Central memory CD8-positive, alpha-beta T cell (primary cell): ENCODE results near the gene TMEM38B.
"Not testable (repeated sequence)": the region's sequence is repeated elsewhere in the genome, so short reads cannot be mapped to it uniquely, and the experiment has no call there.

Experiments used
- ATAC-seq: fragments of 150-1000 bp; cut with Tn5 transposase; replicated peaks from 2 replicates; pipeline ENCODE4 v1.10.0; 2022; ENCODE audit warnings: mild to moderate bottlenecking, moderate FRiP score, moderate number of reproducible peaks; ENCODE audit not compliant: poor library complexity, severe bottlenecking; ENCODE audit errors: extremely low read depth
- DNase-seq, 2 donors: peaks; one replicate each; pipeline ENCODE4 v3.0.0; 2021; ENCODE audit warnings: low spot score in 2 of 2
- H3K27ac Mint-ChIP-seq: one replicate; pipeline ENCODE4 v1.8.0; 2022; ENCODE audit warnings: low read depth, mild to moderate bottlenecking, moderate library complexity, mixed read lengths
- H3K27me3 Mint-ChIP-seq: one replicate; pipeline ENCODE4 v1.8.0; 2022; ENCODE audit warnings: mixed read lengths
- H3K36me3 Mint-ChIP-seq: one replicate; pipeline ENCODE4 v1.8.0; 2022; ENCODE audit warnings: mild to moderate bottlenecking, moderate library complexity, mixed read lengths; ENCODE audit not compliant: insufficient read depth
- H3K4me1 Mint-ChIP-seq: one replicate; pipeline ENCODE4 v1.8.0; 2022; ENCODE audit warnings: mixed read lengths
- H3K4me3 Mint-ChIP-seq: one replicate; pipeline ENCODE4 v1.8.0; 2022; ENCODE audit warnings: mild to moderate bottlenecking, moderate library complexity, mixed read lengths
- H3K9me3 Mint-ChIP-seq: one replicate; pipeline ENCODE4 v1.8.0; 2022; ENCODE audit warnings: mixed read lengths

The TMEM38B gene

DNA sequence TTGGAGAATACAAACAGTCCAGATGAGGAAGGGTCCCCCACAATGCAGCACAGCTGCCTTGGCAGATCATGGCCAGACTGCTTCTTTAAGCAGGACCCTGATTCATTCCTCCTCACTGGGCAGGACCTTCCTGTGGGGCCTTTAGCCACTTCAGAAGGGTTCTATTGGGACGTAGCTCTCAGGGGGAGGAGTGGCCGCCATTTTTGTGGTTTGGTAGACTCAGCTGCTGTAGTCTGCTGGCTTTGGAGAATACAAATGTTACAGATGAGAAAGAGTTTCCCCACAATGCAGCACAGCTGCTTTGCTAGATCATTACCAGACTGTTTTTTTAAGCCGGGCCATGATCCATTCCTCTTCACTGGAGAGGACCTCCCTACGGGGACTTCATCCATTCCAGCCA lies 57.4 kb downstream of the TMEM38B start:
- peaks cover 1% of the 10 kb centered on the region for H3K36me3 Mint-ChIP-seq
- no peaks in the 10 kb centered on the region for H3K27me3 Mint-ChIP-seq
- no peaks in the 10 kb centered on the region for H3K4me1 Mint-ChIP-seq
- H3K4me3 Mint-ChIP-seq = no peak overlapping the region
- H3K9me3 Mint-ChIP-seq = peaks cover 31% of the 10 kb centered on the region
- DNase-seq = no peak
- no peak for ATAC-seq
- H3K27ac Mint-ChIP-seq = no peak overlapping the region

DNA sequence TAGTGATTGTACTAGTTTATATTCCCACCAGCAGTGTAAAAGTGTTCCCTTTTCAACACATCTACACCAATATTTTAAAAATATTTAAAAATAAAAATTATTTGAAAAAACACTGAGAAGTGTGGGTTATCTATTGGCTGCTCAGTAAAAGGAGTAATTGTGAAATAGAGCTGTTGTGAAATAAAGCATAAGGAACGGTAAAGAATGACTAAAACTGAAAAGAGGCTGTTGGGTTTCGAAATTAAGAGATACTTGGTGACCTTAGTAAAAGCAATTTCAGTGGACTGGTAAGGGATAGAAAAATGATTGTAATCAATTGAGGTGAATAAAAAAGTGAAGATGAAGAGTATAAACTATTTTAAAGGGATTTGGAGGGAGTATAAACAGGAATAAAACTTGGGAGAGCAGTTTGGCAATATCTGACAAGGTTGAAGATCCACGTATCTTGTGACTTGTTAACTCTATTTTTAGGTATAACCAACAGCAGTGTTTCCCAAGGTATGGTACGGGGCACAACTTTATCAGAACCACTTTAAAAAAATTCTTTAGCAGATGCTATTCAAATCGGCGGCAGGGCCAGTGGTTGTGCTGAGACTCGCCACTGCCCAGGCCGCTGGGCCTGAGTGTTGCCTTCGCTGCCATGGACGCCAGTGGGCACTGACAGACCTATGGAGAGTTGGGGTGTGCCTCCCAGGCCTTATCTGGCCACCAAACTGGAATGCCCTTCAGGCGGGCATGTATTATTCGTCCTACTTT lies 63.3 kb downstream of the TMEM38B start:
- Mint-ChIP-seq H3K4me3 (no peak overlapping the region), H3K36me3 (peaks cover 1% of the 10 kb centered on the region), H3K9me3 (peaks cover 36% of the 10 kb centered on the region), H3K27ac (no peak overlapping the region), H3K4me1 (no peaks in the 10 kb centered on the region), H3K27me3 (no peaks in the 10 kb centered on the region)
- ATAC-seq = no peak
- DNase-seq = no peak

DNA sequence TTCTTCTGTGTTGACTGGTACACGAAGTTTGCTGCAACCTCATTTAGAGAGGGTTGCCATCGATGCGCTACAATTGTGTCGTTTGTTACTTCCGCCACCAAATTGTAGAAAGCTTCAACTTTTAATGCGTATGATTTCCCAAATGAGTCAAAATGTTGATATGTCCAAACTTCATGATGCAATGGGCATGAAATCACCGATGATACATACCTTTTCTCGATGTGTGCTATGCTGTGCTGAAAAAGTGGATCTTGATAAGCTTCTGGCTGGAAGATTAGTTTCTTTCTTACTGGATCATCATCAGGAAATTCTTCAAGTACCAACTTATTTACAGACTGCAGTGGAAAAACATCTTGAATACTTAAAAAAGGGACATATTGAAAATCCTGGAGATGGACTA lies 65.7 kb downstream of the TMEM38B start:
- Mint-ChIP-seq H3K27ac (no peak overlapping the region), H3K9me3 (peaks cover 14% of the 10 kb centered on the region), H3K36me3 (no peaks in the 10 kb centered on the region), H3K4me1 (no peaks in the 10 kb centered on the region), H3K27me3 (no peaks in the 10 kb centered on the region), H3K4me3 (no peak overlapping the region)
- DNase-seq (no peak), ATAC-seq (no peak)

- H3K36me3 Mint-ChIP-seq, H3K27me3 Mint-ChIP-seq, H3K27ac Mint-ChIP-seq, DNase-seq, H3K4me1 Mint-ChIP-seq, ATAC-seq, H3K4me3 Mint-ChIP-seq: not testable (repeated sequence)
- peaks cover 17% of the 10 kb centered on the region for H3K9me3 Mint-ChIP-seq
Measured at GRCh38 chr9:105782561-105783494, 88.5 kb downstream of the TMEM38B start.

DNA sequence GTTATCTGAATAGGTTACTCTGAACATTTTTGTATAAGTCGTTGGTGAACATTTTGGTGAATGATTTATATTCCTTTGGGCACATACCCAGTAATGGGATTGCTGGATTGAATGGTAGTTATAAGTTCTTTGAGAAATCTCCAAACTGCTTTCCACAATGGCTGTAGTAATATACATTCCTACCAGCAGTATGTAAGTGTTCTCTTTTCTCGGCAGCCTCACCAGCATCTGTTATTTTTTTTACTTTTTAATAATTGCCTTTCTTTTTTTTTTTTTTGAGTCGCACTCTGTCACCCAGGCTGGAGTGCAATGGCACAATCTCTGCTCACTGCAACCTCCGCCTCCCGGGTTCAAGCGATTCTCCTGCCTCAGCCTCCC lies 89.1 kb downstream of the TMEM38B start:
- not testable (repeated sequence) for DNase-seq, H3K4me3 Mint-ChIP-seq, ATAC-seq, H3K27ac Mint-ChIP-seq, H3K4me1 Mint-ChIP-seq, H3K36me3 Mint-ChIP-seq, H3K27me3 Mint-ChIP-seq
- peaks cover 21% of the 10 kb centered on the region for H3K9me3 Mint-ChIP-seq

DNA sequence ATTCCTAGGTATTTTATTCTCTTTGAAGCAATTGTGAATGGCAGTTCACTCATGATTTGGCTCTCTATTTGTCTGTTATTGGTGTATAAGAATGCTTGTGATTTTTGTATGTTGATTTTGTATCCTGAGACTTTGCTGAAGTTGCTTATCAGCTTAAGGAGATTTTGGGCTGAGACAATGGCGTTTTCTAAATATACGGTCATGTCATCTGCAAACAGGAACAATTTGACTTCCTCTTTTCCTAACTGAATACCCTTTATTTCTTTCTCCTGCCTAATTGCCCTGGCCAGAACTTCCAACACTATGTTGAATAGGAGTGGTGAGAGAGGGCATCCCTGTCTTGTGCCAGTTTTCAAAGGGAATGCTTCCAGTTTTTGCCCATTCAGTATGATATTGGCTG lies 92.5 kb downstream of the TMEM38B start:
- not testable (repeated sequence) for H3K4me3 Mint-ChIP-seq, ATAC-seq
- H3K9me3 Mint-ChIP-seq = peaks cover 28% of the 10 kb centered on the region

GRCh38 chr9:105816202-105816744 lies 121.9 kb downstream of the TMEM38B start:
- Mint-ChIP-seq H3K9me3 (peaks cover 36% of the 10 kb centered on the region), H3K27me3 (no peaks in the 10 kb centered on the region)

More for the DNA sequence above, 92.5 kb downstream of the TMEM38B start:
- H3K27ac Mint-ChIP-seq, H3K27me3 Mint-ChIP-seq, H3K36me3 Mint-ChIP-seq, H3K4me1 Mint-ChIP-seq, DNase-seq: not testable (repeated sequence)

GRCh38 chr9:105816981-105817380 lies 122.6 kb downstream of the TMEM38B start:
- Mint-ChIP-seq H3K9me3 (peaks cover 29% of the 10 kb centered on the region), H3K27me3 (no peaks in the 10 kb centered on the region), H3K36me3 (peaks cover 5% of the 10 kb centered on the region), H3K4me1 (no peaks in the 10 kb centered on the region), H3K4me3 (no peak overlapping the region), H3K27ac (no peak overlapping the region)
- DNase-seq = no peak
- ATAC-seq = no peak

More at GRCh38 chr9:105816202-105816744, 121.9 kb downstream of the TMEM38B start:
- H3K27ac Mint-ChIP-seq = no peak overlapping the region
- DNase-seq = no peak
- H3K36me3 Mint-ChIP-seq = peaks cover 5% of the 10 kb centered on the region
- no peak overlapping the region for H3K4me3 Mint-ChIP-seq
- H3K4me1 Mint-ChIP-seq = no peaks in the 10 kb centered on the region
- no peak for ATAC-seq

- ATAC-seq (no peak), DNase-seq (no peak)
- H3K4me3 Mint-ChIP-seq = no peak overlapping the region
- peaks cover 6% of the 10 kb centered on the region for H3K36me3 Mint-ChIP-seq
- H3K27ac Mint-ChIP-seq = no peak overlapping the region
- no peaks in the 10 kb centered on the region for H3K27me3 Mint-ChIP-seq
- no peaks in the 10 kb centered on the region for H3K4me1 Mint-ChIP-seq
- peaks cover 22% of the 10 kb centered on the region for H3K9me3 Mint-ChIP-seq
Measured at GRCh38 chr9:105818903-105819302, 124.6 kb downstream of the TMEM38B start.

DNA sequence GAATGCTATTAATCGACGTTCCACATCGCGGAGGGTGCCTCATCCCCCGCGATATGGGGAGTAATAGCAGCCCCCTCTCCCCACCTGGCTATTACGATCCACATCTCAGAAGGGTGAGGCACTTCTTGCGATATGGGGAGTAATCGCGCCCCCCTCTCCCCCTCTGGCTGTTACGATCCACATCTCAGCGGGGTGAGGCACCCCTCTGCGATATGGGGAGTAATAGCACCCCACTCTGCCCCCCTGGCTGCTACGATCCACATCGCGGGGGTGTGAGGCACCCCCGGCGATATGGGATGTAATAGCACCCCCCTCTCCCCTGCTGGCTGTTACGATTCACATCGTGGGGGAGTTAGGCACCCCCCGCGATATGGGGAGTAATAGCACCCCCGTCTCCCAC lies 128.5 kb downstream of the TMEM38B start:
- no peak for DNase-seq
- no peak overlapping the region for H3K4me3 Mint-ChIP-seq
- H3K36me3 Mint-ChIP-seq = peaks cover 3% of the 10 kb centered on the region
- no peak overlapping the region for H3K27ac Mint-ChIP-seq
- H3K27me3 Mint-ChIP-seq = no peaks in the 10 kb centered on the region
- no peak for ATAC-seq
- peaks cover 15% of the 10 kb centered on the region for H3K9me3 Mint-ChIP-seq
- no peaks in the 10 kb centered on the region for H3K4me1 Mint-ChIP-seq
